Parathyroid adenoma (tissue), 2 donors: Measurements from ENCODE around the gene PGLYRP1.

ENCODE experiments used
- H2AFZ ChIP-seq: fragments of 300-600 bp; sonication (generic); one replicate; pipeline ENCODE4 v1.7.0; 2017; ENCODE audit warnings: antibody characterized with exemption, mild to moderate bottlenecking
- H3K27ac ChIP-seq: fragments of 300-600 bp; sonication (generic); one replicate; pipeline ENCODE4 v1.7.0; 2017
- H3K27me3 ChIP-seq: fragments of 300-600 bp; sonication (generic); one replicate; pipeline ENCODE4 v1.7.0; 2017; ENCODE audit warnings: low read length; ENCODE audit not compliant: control insufficient read depth, insufficient read depth
- H3K36me3 ChIP-seq: fragments of 300-600 bp; sonication (generic); one replicate; pipeline ENCODE4 v1.7.0; 2017; ENCODE audit warnings: low read length; ENCODE audit not compliant: control insufficient read depth, insufficient read depth
- H3K4me1 ChIP-seq: fragments of 300-600 bp; sonication (generic); one replicate; pipeline ENCODE4 v1.7.0; 2017; ENCODE audit warnings: control low read depth
- H3K4me2 ChIP-seq: fragments of 300-600 bp; sonication (generic); one replicate; pipeline ENCODE4 v1.7.0; 2017; ENCODE audit warnings: low read length
- H3K4me3 ChIP-seq: fragments of 300-600 bp; sonication (generic); one replicate; pipeline ENCODE4 v1.7.0; 2017; ENCODE audit warnings: low read depth, low read length
- H3K79me2 ChIP-seq: fragments of 300-600 bp; sonication (generic); one replicate; pipeline ENCODE4 v1.7.0; 2017; ENCODE audit warnings: control low read depth
- H3K9ac ChIP-seq: fragments of 300-600 bp; sonication (generic); one replicate; pipeline ENCODE4 v1.7.0; 2017; ENCODE audit warnings: mild to moderate bottlenecking
- H3K9me3 ChIP-seq: fragments of 300-600 bp; sonication (generic); one replicate; pipeline ENCODE4 v1.7.0; 2017; ENCODE audit warnings: low read length; ENCODE audit not compliant: control insufficient read depth
- TF ChIP-seq, protein P1 (sequence below): fragments of 300-600 bp; sonication (generic); IDR thresholded peaks from one replicate; pipeline ENCODE4 v1.7.0; 2017; ENCODE audit warnings: antibody characterized with exemption, mild to moderate bottlenecking
- donor health status: primary hyperparathyroidism.

Gene PGLYRP1

DNA sequence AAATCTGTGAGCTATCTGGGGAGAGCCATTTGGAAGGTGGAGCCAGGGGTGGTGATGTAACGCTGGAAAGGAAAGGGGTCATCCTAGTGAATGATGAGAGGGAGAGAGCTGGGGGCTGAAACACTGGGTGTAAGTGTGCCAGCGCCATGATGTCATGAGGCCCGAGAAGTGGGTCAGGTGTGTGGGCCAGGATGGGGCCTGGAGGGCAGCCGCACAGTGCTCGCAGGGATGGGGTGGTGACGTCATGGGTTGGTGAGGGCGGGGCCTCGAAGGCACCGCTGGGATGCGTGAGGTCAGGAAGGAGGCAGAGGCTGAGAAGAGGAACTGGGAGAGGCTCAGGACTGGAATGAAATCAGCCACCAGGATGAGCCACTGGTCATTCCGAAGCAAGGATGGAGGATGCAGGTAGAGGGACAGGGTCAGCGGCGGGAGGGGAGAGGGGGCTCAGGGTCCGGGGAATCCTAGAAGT, 23.2 kb downstream of the PGLYRP1 start:
- TF ChIP-seq, protein P1, sequence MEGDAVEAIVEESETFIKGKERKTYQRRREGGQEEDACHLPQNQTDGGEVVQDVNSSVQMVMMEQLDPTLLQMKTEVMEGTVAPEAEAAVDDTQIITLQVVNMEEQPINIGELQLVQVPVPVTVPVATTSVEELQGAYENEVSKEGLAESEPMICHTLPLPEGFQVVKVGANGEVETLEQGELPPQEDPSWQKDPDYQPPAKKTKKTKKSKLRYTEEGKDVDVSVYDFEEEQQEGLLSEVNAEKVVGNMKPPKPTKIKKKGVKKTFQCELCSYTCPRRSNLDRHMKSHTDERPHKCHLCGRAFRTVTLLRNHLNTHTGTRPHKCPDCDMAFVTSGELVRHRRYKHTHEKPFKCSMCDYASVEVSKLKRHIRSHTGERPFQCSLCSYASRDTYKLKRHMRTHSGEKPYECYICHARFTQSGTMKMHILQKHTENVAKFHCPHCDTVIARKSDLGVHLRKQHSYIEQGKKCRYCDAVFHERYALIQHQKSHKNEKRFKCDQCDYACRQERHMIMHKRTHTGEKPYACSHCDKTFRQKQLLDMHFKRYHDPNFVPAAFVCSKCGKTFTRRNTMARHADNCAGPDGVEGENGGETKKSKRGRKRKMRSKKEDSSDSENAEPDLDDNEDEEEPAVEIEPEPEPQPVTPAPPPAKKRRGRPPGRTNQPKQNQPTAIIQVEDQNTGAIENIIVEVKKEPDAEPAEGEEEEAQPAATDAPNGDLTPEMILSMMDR, result no peak
- no peak overlapping the region for H3K27ac ChIP-seq
- no peaks in the 10 kb centered on the region for H3K4me1 ChIP-seq
- no peak overlapping the region for H3K4me2 ChIP-seq
- no peaks in the 10 kb centered on the region for H3K27me3 ChIP-seq
- no peaks in the 10 kb centered on the region for H3K9me3 ChIP-seq
- peaks cover 18% of the 10 kb centered on the region for H3K79me2 ChIP-seq
- no peak overlapping the region for H3K9ac ChIP-seq
- H2AFZ ChIP-seq, result no peak overlapping the region
- no peaks in the 10 kb centered on the region for H3K36me3 ChIP-seq
- H3K4me3 ChIP-seq, result no peak overlapping the region

GRCh38 chr19:45998834-45999233, 24.0 kb downstream of the PGLYRP1 start:
- H3K4me1 ChIP-seq, result no peaks in the 10 kb centered on the region
- H3K4me3 ChIP-seq, result no peak overlapping the region
- no peaks in the 10 kb centered on the region for H3K9me3 ChIP-seq
- no peaks in the 10 kb centered on the region for H3K36me3 ChIP-seq
- peaks cover 18% of the 10 kb centered on the region for H3K79me2 ChIP-seq
- H3K27ac ChIP-seq, result no peak overlapping the region
- no peak overlapping the region for H3K9ac ChIP-seq
- TF ChIP-seq, protein P1, result no peak
- H3K27me3 ChIP-seq, result no peaks in the 10 kb centered on the region
- H3K4me2 ChIP-seq, result no peak overlapping the region
- H2AFZ ChIP-seq, result no peak overlapping the region

DNA sequence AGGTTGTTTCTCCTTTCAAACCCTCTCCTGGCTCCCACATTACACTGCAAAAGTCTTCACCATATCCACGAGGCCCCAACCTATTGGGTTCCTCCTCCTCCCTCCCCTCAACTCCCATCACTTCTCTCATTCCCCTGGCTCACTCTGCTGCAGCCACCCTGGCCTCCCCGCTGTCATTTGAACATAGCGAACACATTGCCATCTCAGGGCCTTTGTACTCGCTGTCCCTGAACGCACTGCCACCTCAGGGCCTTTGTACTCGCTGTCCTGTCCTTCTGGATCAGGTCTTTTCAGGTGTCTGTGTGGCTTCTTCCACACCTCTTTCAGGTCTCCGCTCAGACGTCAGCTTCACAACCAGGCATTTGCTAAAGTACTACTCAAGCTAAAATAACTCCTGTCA, 25.9 kb downstream of the PGLYRP1 start:
- Histone ChIP-seq H3K9ac (no peak overlapping the region), H3K27ac (no peak overlapping the region), H3K27me3 (no peaks in the 10 kb centered on the region), H3K4me2 (no peak overlapping the region), H3K4me3 (no peak overlapping the region), H3K4me1 (no peaks in the 10 kb centered on the region), H3K9me3 (no peaks in the 10 kb centered on the region), H3K79me2 (peaks cover 18% of the 10 kb centered on the region), H3K36me3 (no peaks in the 10 kb centered on the region), H2AFZ (no peak overlapping the region)
- TF ChIP-seq, protein P1, result no peak

DNA sequence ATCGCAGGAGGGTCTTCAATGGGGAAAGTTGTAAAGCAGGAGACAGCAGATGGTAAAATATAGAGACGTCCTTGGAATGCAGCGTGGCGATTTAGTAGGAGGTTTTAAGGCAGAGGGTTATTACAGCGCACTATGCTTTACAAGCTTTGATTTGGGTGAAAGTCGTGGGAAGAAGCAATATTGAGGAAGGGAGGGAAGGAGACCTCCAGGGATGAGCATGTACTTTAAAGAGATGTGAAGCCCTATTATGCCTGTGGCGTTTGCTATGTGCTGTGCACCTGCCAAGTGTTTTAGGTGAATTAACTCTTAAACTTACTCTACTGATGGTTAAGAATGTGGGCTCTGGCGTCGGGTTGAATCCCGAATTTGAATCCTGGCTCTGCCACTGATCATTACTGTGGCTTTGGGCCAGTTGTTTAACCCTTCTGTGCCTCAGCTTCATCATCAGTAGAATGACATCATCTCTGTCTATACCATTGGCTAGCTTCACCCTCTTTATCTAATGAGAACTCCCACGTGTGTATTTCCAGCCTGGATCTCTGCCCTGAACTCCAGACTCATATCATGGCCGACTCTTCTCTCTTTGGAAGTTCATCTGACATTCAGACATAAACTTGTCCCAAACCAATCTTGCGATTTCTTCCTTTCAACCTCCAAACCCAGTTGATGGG, 27.0 kb downstream of the PGLYRP1 start:
- Histone ChIP-seq H3K9me3 (no peaks in the 10 kb centered on the region), H3K36me3 (no peaks in the 10 kb centered on the region), H3K4me2 (peak overlapping the region; percentile 99), H3K79me2 (peaks cover 18% of the 10 kb centered on the region), H3K27ac (peak overlapping the region; percentile 67), H3K27me3 (no peaks in the 10 kb centered on the region), H3K4me1 (no peaks in the 10 kb centered on the region), H3K4me3 (peak overlapping the region; percentile 99), H3K9ac (peak overlapping the region; percentile 78), H2AFZ (peak overlapping the region; percentile 90)
- TF ChIP-seq, protein P1, result no peak
